HEK293 (cell line): ENCODE measurements around the gene ZNF587B.

ENCODE experiments used
- GLI2 ChIP-seq: fragments of 450-650 bp; formaldehyde crosslinking; IDR thresholded peaks from 2 replicates; pipeline ENCODE4; 2017; ENCODE audit warnings: missing biosample characterization, missing genetic modification characterization, low read depth, borderline replicate concordance
- INSM2 ChIP-seq: fragments of 450-650 bp; formaldehyde crosslinking; IDR thresholded peaks from 2 replicates; pipeline ENCODE4 v1.5.1; 2016; ENCODE audit warnings: missing biosample characterization, missing genetic modification characterization
- KLF10 ChIP-seq: fragments of 450-650 bp; IDR thresholded peaks from 2 replicates; pipeline ENCODE4 v1.5.1; 2018; ENCODE audit warnings: missing biosample characterization, mild to moderate bottlenecking, missing genetic modification characterization
- PRDM1 ChIP-seq: fragments of 450-650 bp; formaldehyde crosslinking; IDR thresholded peaks from 2 replicates; pipeline ENCODE4; 2016; ENCODE audit warnings: missing biosample characterization, missing genetic modification characterization
- SETDB1 ChIP-seq: IDR thresholded peaks from one replicate; pipeline ENCODE4 v1.6.1; 2017; ENCODE audit warnings: mild to moderate bottlenecking, low read length, moderate library complexity, mixed read lengths; ENCODE audit not compliant: insufficient read length
- WT1 ChIP-seq: fragments of 450-650 bp; formaldehyde crosslinking; IDR thresholded peaks from 2 replicates; pipeline ENCODE4 v1.5.1; 2016; ENCODE audit warnings: missing biosample characterization, missing genetic modification characterization
- ZBTB7A ChIP-seq: fragments of 450-650 bp; formaldehyde crosslinking; IDR thresholded peaks from 2 replicates; pipeline ENCODE4 v1.5.1; 2016; ENCODE audit warnings: low read depth, missing biosample characterization, missing genetic modification characterization
- ZBTB8A ChIP-seq: fragments of 450-650 bp; formaldehyde crosslinking; IDR thresholded peaks from 2 replicates; pipeline ENCODE4 v1.5.1; 2016; ENCODE audit warnings: missing biosample characterization, missing genetic modification characterization
- ZNF292 ChIP-seq: fragments of 450-650 bp; formaldehyde crosslinking; IDR thresholded peaks from 2 replicates; pipeline ENCODE4 v1.5.1; 2016; ENCODE audit warnings: low read depth, missing biosample characterization, missing genetic modification characterization, borderline replicate concordance
- ZNF324 ChIP-seq: fragments of 450-650 bp; formaldehyde crosslinking; IDR thresholded peaks from 2 replicates; pipeline ENCODE4 v1.5.1; 2016; ENCODE audit warnings: missing biosample characterization, missing genetic modification characterization
- ZNF529 ChIP-seq: fragments of 450-650 bp; formaldehyde crosslinking; IDR thresholded peaks from 2 replicates; pipeline ENCODE4 v1.5.1; 2017; ENCODE audit warnings: missing genetic modification characterization, missing biosample characterization; ENCODE audit not compliant: insufficient replicate concordance
- ZNF530 ChIP-seq: fragments of 450-650 bp; formaldehyde crosslinking; IDR thresholded peaks from 2 replicates; pipeline ENCODE4 v1.5.1; 2016; ENCODE audit warnings: low read depth, missing biosample characterization, missing genetic modification characterization
- ZNF544 ChIP-seq: fragments of 450-650 bp; formaldehyde crosslinking; IDR thresholded peaks from 2 replicates; pipeline ENCODE4 v1.5.0; 2017; ENCODE audit warnings: missing biosample characterization, missing genetic modification characterization
- ZNF621 ChIP-seq: fragments of 450-650 bp; formaldehyde crosslinking; IDR thresholded peaks from 2 replicates; pipeline ENCODE4 v1.5.1; 2017; ENCODE audit warnings: missing biosample characterization, missing genetic modification characterization
- ZNF624 ChIP-seq: fragments of 450-650 bp; formaldehyde crosslinking; IDR thresholded peaks from 2 replicates; pipeline ENCODE4 v1.5.1; 2017; ENCODE audit warnings: missing biosample characterization, missing genetic modification characterization
- TF ChIP-seq, protein P1 (sequence below): fragments of 450-650 bp; formaldehyde crosslinking; IDR thresholded peaks from 2 replicates; pipeline ENCODE4 v1.5.1; 2016; ENCODE audit warnings: missing biosample characterization, missing genetic modification characterization
- TF ChIP-seq, protein P2 (sequence below): fragments of 450-650 bp; IDR thresholded peaks from 2 replicates; pipeline ENCODE4 v1.5.1; 2018; ENCODE audit warnings: missing biosample characterization, mild to moderate bottlenecking, missing genetic modification characterization
- TF ChIP-seq, protein P3 (sequence below): fragments of 450-650 bp; formaldehyde crosslinking; IDR thresholded peaks from 2 replicates; pipeline ENCODE4 v1.5.1; 2016; ENCODE audit warnings: missing biosample characterization, missing genetic modification characterization
- TF ChIP-seq, protein P4 (sequence below): fragments of 450-650 bp; formaldehyde crosslinking; conservative IDR thresholded peaks from 2 replicates; pipeline ENCODE4 v1.5.1; 2016; ENCODE audit warnings: low read depth, missing biosample characterization, missing genetic modification characterization
- TF ChIP-seq, protein P5 (sequence below): fragments of 450-650 bp; formaldehyde crosslinking; IDR thresholded peaks from 2 replicates; pipeline ENCODE4 v1.5.1; 2017; ENCODE audit warnings: missing biosample characterization, mild to moderate bottlenecking, missing genetic modification characterization, moderate library complexity
- TF ChIP-seq, protein P6 (sequence below): fragments of 450-650 bp; formaldehyde crosslinking; IDR thresholded peaks from 2 replicates; pipeline ENCODE4 v1.5.1; 2017; ENCODE audit warnings: missing biosample characterization, missing genetic modification characterization
- TF ChIP-seq, protein P7 (sequence below): sonication (generic); formaldehyde crosslinking; IDR thresholded peaks from 2 replicates; pipeline ENCODE4 v1.8.1; 2022; ENCODE audit warnings: mild to moderate bottlenecking, moderate library complexity, missing genetic modification reagents

Gene ZNF587B

GRCh38 chr19:57819475-57820148, 10.5 kb upstream of the ZNF587B start (continued):
- TF ChIP-seq ZNF292 = no peak
- TF ChIP-seq, protein P1, sequence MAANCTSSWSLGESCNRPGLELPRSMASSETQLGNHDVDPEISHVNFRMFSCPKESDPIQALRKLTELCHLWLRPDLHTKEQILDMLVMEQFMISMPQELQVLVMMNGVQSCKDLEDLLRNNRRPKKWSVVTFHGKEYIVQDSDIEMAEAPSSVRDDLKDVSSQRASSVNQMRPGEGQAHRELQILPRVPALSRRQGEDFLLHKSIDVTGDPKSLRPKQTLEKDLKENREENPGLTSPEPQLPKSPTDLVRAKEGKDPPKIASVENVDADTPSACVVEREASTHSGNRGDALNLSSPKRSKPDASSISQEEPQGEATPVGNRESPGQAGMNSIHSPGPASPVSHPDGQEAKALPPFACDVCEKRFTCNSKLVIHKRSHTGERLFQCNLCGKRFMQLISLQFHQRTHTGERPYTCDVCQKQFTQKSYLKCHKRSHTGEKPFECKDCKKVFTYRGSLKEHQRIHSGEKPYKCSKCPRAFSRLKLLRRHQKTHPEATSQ = no peak
- TF ChIP-seq PRDM1 (tag by site-specific recombination) = no peak
- TF ChIP-seq ZNF530 (tag by site-specific recombination) = no peak
- no peak for TF ChIP-seq ZNF544 (tag by site-specific recombination)
- no peak for TF ChIP-seq ZBTB7A (tag by site-specific recombination)
- TF ChIP-seq WT1 (tag by site-specific recombination) = no peak
- TF ChIP-seq GLI2 (tag by site-specific recombination) = no peak
- TF ChIP-seq, protein P2, sequence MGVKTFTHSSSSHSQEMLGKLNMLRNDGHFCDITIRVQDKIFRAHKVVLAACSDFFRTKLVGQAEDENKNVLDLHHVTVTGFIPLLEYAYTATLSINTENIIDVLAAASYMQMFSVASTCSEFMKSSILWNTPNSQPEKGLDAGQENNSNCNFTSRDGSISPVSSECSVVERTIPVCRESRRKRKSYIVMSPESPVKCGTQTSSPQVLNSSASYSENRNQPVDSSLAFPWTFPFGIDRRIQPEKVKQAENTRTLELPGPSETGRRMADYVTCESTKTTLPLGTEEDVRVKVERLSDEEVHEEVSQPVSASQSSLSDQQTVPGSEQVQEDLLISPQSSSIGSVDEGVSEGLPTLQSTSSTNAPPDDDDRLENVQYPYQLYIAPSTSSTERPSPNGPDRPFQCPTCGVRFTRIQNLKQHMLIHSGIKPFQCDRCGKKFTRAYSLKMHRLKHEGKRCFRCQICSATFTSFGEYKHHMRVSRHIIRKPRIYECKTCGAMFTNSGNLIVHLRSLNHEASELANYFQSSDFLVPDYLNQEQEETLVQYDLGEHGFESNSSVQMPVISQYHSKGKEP (tag by site-specific recombination) = no peak
- no peak for TF ChIP-seq ZNF621 (tag by site-specific recombination)
- TF ChIP-seq KLF10 (tag by site-specific recombination) = no peak
- TF ChIP-seq, protein P3, sequence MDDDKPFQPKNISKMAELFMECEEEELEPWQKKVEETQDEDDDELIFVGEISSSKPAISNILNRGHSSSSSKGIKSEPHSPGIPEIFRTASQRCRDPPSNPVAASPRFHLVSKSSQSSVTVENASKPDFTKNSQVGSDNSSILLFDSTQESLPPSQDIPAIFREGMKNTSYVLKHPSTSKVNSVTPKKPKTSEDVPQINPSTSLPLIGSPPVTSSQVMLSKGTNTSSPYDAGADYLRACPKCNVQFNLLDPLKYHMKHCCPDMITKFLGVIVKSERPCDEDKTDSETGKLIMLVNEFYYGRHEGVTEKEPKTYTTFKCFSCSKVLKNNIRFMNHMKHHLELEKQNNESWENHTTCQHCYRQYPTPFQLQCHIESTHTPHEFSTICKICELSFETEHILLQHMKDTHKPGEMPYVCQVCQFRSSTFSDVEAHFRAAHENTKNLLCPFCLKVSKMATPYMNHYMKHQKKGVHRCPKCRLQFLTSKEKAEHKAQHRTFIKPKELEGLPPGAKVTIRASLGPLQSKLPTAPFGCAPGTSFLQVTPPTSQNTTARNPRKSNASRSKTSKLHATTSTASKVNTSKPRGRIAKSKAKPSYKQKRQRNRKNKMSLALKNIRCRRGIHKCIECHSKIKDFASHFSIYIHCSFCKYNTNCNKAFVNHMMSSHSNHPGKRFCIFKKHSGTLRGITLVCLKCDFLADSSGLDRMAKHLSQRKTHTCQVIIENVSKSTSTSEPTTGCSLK = no peak
- TF ChIP-seq, protein P4, sequence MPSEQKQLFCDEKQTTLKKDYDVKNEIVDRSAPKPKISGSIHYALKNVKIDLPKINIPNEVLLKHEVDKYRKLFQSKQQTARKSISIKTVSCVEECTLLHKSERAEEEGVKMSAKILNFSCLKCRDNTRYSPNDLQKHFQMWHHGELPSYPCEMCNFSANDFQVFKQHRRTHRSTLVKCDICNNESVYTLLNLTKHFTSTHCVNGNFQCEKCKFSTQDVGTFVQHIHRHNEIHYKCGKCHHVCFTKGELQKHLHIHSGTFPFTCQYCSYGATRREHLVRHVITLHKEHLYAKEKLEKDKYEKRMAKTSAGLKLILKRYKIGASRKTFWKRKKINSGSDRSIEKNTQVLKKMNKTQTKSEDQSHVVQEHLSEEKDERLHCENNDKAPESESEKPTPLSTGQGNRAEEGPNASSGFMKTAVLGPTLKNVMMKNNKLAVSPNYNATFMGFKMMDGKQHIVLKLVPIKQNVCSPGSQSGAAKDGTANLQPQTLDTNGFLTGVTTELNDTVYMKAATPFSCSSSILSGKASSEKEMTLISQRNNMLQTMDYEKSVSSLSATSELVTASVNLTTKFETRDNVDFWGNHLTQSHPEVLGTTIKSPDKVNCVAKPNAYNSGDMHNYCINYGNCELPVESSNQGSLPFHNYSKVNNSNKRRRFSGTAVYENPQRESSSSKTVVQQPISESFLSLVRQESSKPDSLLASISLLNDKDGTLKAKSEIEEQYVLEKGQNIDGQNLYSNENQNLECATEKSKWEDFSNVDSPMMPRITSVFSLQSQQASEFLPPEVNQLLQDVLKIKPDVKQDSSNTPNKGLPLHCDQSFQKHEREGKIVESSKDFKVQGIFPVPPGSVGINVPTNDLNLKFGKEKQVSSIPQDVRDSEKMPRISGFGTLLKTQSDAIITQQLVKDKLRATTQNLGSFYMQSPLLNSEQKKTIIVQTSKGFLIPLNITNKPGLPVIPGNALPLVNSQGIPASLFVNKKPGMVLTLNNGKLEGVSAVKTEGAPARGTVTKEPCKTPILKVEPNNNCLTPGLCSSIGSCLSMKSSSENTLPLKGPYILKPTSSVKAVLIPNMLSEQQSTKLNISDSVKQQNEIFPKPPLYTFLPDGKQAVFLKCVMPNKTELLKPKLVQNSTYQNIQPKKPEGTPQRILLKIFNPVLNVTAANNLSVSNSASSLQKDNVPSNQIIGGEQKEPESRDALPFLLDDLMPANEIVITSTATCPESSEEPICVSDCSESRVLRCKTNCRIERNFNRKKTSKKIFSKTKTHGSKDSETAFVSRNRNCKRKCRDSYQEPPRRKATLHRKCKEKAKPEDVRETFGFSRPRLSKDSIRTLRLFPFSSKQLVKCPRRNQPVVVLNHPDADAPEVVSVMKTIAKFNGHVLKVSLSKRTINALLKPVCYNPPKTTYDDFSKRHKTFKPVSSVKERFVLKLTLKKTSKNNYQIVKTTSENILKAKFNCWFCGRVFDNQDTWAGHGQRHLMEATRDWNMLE (tag by site-specific recombination) = peak; percentile 72
- TF ChIP-seq, protein P5, sequence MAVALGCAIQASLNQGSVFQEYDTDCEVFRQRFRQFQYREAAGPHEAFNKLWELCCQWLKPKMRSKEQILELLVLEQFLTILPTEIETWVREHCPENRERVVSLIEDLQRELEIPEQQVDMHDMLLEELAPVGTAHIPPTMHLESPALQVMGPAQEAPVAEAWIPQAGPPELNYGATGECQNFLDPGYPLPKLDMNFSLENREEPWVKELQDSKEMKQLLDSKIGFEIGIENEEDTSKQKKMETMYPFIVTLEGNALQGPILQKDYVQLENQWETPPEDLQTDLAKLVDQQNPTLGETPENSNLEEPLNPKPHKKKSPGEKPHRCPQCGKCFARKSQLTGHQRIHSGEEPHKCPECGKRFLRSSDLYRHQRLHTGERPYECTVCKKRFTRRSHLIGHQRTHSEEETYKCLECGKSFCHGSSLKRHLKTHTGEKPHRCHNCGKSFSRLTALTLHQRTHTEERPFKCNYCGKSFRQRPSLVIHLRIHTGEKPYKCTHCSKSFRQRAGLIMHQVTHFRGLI = no peak
- no peak for TF ChIP-seq ZNF624 (tag by site-specific recombination)
- TF ChIP-seq, protein P6, sequence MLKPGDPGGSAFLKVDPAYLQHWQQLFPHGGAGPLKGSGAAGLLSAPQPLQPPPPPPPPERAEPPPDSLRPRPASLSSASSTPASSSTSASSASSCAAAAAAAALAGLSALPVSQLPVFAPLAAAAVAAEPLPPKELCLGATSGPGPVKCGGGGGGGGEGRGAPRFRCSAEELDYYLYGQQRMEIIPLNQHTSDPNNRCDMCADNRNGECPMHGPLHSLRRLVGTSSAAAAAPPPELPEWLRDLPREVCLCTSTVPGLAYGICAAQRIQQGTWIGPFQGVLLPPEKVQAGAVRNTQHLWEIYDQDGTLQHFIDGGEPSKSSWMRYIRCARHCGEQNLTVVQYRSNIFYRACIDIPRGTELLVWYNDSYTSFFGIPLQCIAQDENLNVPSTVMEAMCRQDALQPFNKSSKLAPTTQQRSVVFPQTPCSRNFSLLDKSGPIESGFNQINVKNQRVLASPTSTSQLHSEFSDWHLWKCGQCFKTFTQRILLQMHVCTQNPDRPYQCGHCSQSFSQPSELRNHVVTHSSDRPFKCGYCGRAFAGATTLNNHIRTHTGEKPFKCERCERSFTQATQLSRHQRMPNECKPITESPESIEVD (tag by site-specific recombination) = no peak
- TF ChIP-seq, protein P7, sequence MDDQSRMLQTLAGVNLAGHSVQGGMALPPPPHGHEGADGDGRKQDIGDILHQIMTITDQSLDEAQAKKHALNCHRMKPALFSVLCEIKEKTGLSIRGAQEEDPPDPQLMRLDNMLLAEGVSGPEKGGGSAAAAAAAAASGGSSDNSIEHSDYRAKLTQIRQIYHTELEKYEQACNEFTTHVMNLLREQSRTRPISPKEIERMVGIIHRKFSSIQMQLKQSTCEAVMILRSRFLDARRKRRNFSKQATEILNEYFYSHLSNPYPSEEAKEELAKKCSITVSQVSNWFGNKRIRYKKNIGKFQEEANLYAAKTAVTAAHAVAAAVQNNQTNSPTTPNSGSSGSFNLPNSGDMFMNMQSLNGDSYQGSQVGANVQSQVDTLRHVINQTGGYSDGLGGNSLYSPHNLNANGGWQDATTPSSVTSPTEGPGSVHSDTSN (CRISPR knock-in tag) = peak; percentile 99
- TF ChIP-seq ZNF529 (tag by site-specific recombination) = no peak
- TF ChIP-seq ZNF324 = no peak
- peak; percentile 100 for TF ChIP-seq ZBTB8A (tag by site-specific recombination)
- TF ChIP-seq INSM2 (tag by site-specific recombination) = no peak
- no peak for TF ChIP-seq SETDB1
